Bronchial smooth muscle cell (primary cell): ENCODE data around the gene DNAJA1. TPM values are rescaled to one million over a fixed set of nuclear protein-coding genes. Genes with fewer than 3 reads are reported as not detected.

ENCODE experiments used
- total RNA-seq: library from RNA; depleted of rRNA; stranded (reverse); fragments of >200 nt; gene quantifications from 2 replicates; pipeline ENCODE4 v1.2.1, GENCODE V29; 2014

Gene DNAJA1
- total RNA-seq, result 124 and 135 TPM in 2 replicates

GRCh38 chr9:33024966-33025571 is at the start of gene DNAJA1:
Gene DNAJA1, plus strand, starts transcription at chr9:33025273. Its CDS starts 1,212 bp downstream, at chr9:33026485.

DNA sequence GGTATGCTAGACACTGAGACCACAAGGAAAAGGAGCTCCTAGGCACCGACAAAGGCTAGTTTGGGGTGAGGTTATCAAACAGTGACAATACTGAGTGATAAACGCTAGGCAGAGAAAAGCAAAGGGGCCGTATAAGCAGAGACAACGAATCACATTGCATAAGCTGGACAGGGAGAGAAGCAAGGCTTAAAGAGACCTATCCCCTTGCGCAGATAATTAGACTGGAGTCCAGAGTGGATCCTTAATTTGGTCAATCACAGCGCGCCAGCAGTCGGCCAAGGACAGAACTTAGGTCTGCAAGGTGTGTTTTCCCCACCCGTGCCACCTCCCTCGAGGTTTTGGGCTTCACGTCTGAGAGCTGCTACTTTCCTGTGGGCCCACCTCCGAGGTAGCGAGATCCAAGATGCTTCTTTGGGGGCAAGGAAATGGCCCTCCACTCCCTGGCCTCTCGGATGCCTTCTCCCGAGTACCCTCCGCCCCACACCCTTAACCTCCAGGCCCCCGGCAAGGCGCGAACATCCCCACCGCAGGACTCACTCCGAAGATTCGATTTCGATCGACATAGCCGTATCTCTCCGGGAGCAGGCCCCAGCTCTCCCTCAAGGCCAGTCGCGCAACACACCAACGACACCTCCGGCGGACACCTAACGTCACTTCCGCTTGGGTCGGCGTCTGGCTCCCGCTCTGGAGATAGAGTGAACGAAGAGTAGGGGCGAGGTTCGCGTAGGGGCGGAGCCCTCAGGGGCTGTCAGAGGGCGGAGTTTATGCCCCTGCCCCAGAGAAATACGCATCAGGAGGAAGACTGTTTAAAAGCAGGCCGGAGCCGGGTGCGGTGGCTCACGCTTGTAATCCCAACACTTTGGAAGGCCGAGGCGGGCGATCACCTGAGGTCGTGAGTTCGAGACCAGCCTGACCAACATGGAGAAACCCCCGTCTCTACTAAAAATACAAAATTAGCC is 51.3 kb downstream of the DNAJA1 start, which contains the start of gene SMU1:
Gene SMU1 (minus strand): TSS at position 629 of the 959 bp plus-strand sequence. CDS start 66 bp downstream, at position 563.

Other genes starting within 250 kb of the DNAJA1 start
- gene TMEM215, start 241.7 kb upstream of the DNAJA1 start, total RNA-seq, result not detected in 2 replicates
- gene APTX, start 23.6 kb upstream of the DNAJA1 start, total RNA-seq, result 34.3 and 37.7 TPM in 2 replicates
- gene SMU1, start 51.4 kb downstream of the DNAJA1 start, total RNA-seq, result 33.1 and 37.5 TPM in 2 replicates
- 12.5 and 19.9 TPM in 2 replicates for gene B4GALT1, start 142.1 kb downstream of the DNAJA1 start, total RNA-seq
- gene SPINK4, start 214.9 kb downstream of the DNAJA1 start, total RNA-seq, result 0.95 TPM in 1 of 2 replicates, not detected in the other
- gene BAG1, start 239.4 kb downstream of the DNAJA1 start, total RNA-seq, result 15.5 and 23.3 TPM in 2 replicates
- gene CHMP5, start 239.8 kb downstream of the DNAJA1 start, total RNA-seq, result 117 and 152 TPM in 2 replicates